ENCODE data around the gene OXGR1.
"Not testable (repeated sequence)": the region's sequence is repeated elsewhere in the genome, so short reads cannot be mapped to it uniquely, and the experiment has no call there.

Gene OXGR1

GRCh38 chr13:97004886-97005285 lies 10.6 kb upstream of the OXGR1 start:
- no peak for DNase-seq

GRCh38 chr13:97004096-97004876 lies 10.0 kb upstream of the OXGR1 start:
- DNase-seq, result no peak

GRCh38 chr13:97003071-97003470 lies 8.8 kb upstream of the OXGR1 start:
- no peak for DNase-seq

- no peak for DNase-seq
Observed at GRCh38 chr13:97002581-97002980, 8.3 kb upstream of the OXGR1 start.

- DNase-seq, result no peak
Observed at GRCh38 chr13:97001636-97002035, 7.4 kb upstream of the OXGR1 start.

- DNase-seq, result no peak
Observed at GRCh38 chr13:97000295-97000925, 6.1 kb upstream of the OXGR1 start.

- no peak for DNase-seq
Observed at GRCh38 chr13:96999091-96999490, 4.8 kb upstream of the OXGR1 start.

GRCh38 chr13:96998051-96998450 lies 3.8 kb upstream of the OXGR1 start:
- no peak for DNase-seq

- DNase-seq, result no peak
Observed at GRCh38 chr13:96996886-96997285, 2.6 kb upstream of the OXGR1 start.

GRCh38 chr13:96996107-96996506 lies 1.8 kb upstream of the OXGR1 start:
- no peak for DNase-seq

- DNase-seq, result no peak
Observed at GRCh38 chr13:96994858-96995243, 575 bp upstream of the OXGR1 start.

GRCh38 chr13:96993634-96994016 lies 651 bp downstream of the OXGR1 start:
- no peak for DNase-seq

GRCh38 chr13:96992633-96993032 lies 1.6 kb downstream of the OXGR1 start:
- no peak for DNase-seq

- DNase-seq, result no peak
Observed at GRCh38 chr13:96991072-96991471, 3.2 kb downstream of the OXGR1 start.

GRCh38 chr13:96988441-96988840 lies 5.8 kb downstream of the OXGR1 start:
- no peak for DNase-seq

- DNase-seq, result no peak
Observed at GRCh38 chr13:96984051-96984508, 10.2 kb downstream of the OXGR1 start.

- DNase-seq, result peak; percentile 1
Observed at GRCh38 chr13:96982672-96983071, 11.6 kb downstream of the OXGR1 start.

- DNase-seq, result not testable (repeated sequence)
Observed at GRCh38 chr13:96979861-96980260, 14.4 kb downstream of the OXGR1 start.

- no peak for DNase-seq
Observed at GRCh38 chr13:96968027-96968426, 26.2 kb downstream of the OXGR1 start.

- DNase-seq, result no peak
Observed at GRCh38 chr13:96967248-96967745, 27.0 kb downstream of the OXGR1 start.

GRCh38 chr13:96966415-96967102 lies 27.7 kb downstream of the OXGR1 start:
- no peak for DNase-seq

GRCh38 chr13:96963786-96964475 lies 30.3 kb downstream of the OXGR1 start:
- DNase-seq, result no peak

GRCh38 chr13:96960379-96960778 lies 33.9 kb downstream of the OXGR1 start:
- DNase-seq, result no peak
